Left lobe of liver (tissue), 2 donors: ENCODE results near the gene NUDT2. TPM values are rescaled to one million over a fixed set of nuclear protein-coding genes. Genes with fewer than 3 reads are reported as not detected.

ENCODE experiments used
- ATAC-seq: fragments of 200-7000 bp; cut with Tn5 transposase; one replicate; pipeline ENCODE4 v1.9.1; 2020; ENCODE audit warnings: mild to moderate bottlenecking, moderate library complexity
- DNase-seq: peaks from one replicate; pipeline ENCODE4 v3.0.0-alpha.2; 2020; ENCODE audit warnings: low spot score
- total RNA-seq: library from RNA; stranded (reverse); gene quantifications from one replicate; pipeline ENCODE4 v1.2.1, GENCODE V29; 2021
- donor health status: DM: no; HTN: no; CAD: no; lungs with moderate emphysema.
- donor health status: DM: no; HTN: yes; CAD: no.

The NUDT2 gene
- total RNA-seq, 1 donor from 2014 or later = 8.7 TPM

DNA sequence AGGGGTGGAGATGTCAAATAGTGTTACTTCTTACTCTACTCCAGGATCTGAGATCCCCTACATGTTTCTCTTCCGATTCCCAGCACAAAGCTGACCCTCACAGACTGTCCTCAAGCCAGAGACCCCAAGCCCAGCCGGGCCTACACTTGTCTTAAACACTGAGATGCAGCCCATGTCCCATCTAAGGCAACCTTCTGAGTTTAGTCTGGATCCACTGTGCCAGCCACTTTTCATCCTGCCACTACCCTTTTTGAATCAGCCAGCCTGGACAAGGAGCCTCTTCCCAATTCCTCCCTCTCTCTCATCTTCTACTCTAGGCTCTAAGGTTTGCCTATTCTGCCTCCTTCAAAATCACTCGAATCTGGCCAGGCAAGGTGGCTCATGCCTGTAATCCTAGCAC lies 53.5 kb downstream of the NUDT2 start:
- DNase-seq (peak; percentile 8), ATAC-seq (no peak)

GRCh38 chr9:34383904-34384303 lies 54.5 kb downstream of the NUDT2 start:
- DNase-seq = peak; percentile 15
- ATAC-seq = no peak

GRCh38 chr9:34384368-34385165 lies 55.2 kb downstream of the NUDT2 start:
- peak; percentile 21 for ATAC-seq
- peak; percentile 27 for DNase-seq

- no peak for ATAC-seq
- DNase-seq = peak; percentile 41
Measured at GRCh38 chr9:34385561-34386230, 56.3 kb downstream of the NUDT2 start.

- ATAC-seq (no peak), DNase-seq (peak; percentile 40)
Measured at GRCh38 chr9:34386656-34387055, 57.3 kb downstream of the NUDT2 start.

GRCh38 chr9:34387239-34387638 lies 57.9 kb downstream of the NUDT2 start:
- ATAC-seq (no peak), DNase-seq (peak; percentile 34)

DNA sequence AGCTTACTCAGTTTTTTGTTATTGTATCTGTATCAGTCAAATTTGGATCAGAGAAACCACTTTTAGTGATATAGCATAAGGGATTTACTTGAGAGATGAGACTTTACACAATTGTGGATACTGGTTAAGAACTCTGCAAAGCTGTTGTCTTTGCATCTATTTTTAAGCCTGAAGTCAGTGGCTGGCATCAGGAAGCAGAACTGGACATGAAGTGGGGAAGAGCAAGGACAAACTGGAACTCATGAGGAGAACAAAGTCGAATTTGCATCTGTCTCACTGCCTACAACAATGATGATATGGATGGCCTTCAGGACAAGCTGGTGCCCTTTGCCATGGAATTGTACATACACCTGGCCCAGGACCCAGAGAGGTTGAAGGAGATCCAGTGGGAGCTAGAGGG lies 63.1 kb downstream of the NUDT2 start:
- no peak for DNase-seq
- ATAC-seq = no peak

Other genes with a start within 250 kb of the NUDT2 start
- 14.4 TPM for gene DCAF12, start 202.9 kb upstream of the NUDT2 start, total RNA-seq
- gene UBAP1, start 150.5 kb upstream of the NUDT2 start, total RNA-seq = 28.4 TPM
- gene KIF24, start 301 bp upstream of the NUDT2 start, total RNA-seq = 0.33 TPM
- 76.2 TPM for gene MYORG, start 47.3 kb downstream of the NUDT2 start, total RNA-seq
- 5.9 TPM for gene FAM219A, start 129.0 kb downstream of the NUDT2 start, total RNA-seq
- gene DNAI1, start 129.2 kb downstream of the NUDT2 start, total RNA-seq = not detected
- gene ENHO, start 193.4 kb downstream of the NUDT2 start, total RNA-seq = 3.9 TPM